HepG2 (cell line): ENCODE measurements around the gene PLPPR3. TPM values are rescaled to one million over a fixed set of nuclear protein-coding genes. Genes with fewer than 3 reads are reported as not detected.

Experiments
- ASH2L ChIP-seq: fragments of 300-600, 200-600 bp; sonication (generic); IDR thresholded peaks from 2 replicates; pipeline ENCODE4 v1.7.0; 2017; ENCODE audit warnings: low read depth, mild to moderate bottlenecking, moderate library complexity, mixed read lengths, low read length; ENCODE audit not compliant: insufficient read length
- CREBL2 ChIP-seq: sonication (generic); formaldehyde crosslinking; IDR thresholded peaks from 2 replicates; pipeline ENCODE4 v1.8.1; 2023; ENCODE audit warnings: missing genetic modification reagents, mild to moderate bottlenecking, borderline replicate concordance
- E2F1 ChIP-seq: sonication (generic); formaldehyde crosslinking; IDR thresholded peaks from 2 replicates; pipeline ENCODE4 v1.5.0; 2020; ENCODE audit warnings: missing genetic modification reagents
- ESRRA ChIP-seq: sonication (generic); formaldehyde crosslinking; IDR thresholded peaks from 2 replicates; pipeline ENCODE4 v1.5.1; 2020; ENCODE audit warnings: mild to moderate bottlenecking, low read depth, missing genetic modification reagents
- HDAC2 ChIP-seq: sonication (generic); formaldehyde crosslinking; IDR thresholded peaks from 2 replicates; pipeline ENCODE4 v1.4.0; 2020; ENCODE audit warnings: missing genetic modification reagents
- IRF2 ChIP-seq: IDR thresholded peaks from 2 replicates; pipeline ENCODE4 v1.6.1; 2018; ENCODE audit warnings: missing genetic modification reagents, missing compliant biosample characterization
- ISL2 ChIP-seq: sonication (generic); formaldehyde crosslinking; IDR thresholded peaks from 2 replicates; pipeline ENCODE4 v1.5.0; 2020; ENCODE audit warnings: missing genetic modification reagents
- MAX ChIP-seq: IDR thresholded peaks from 2 replicates; pipeline ENCODE4 v1.6.1; 2012; ENCODE audit warnings: inconsistent platforms
- PBX2 ChIP-seq: IDR thresholded peaks from 2 replicates; pipeline ENCODE4 v1.6.1; 2016; ENCODE audit warnings: control low read depth
- PHF21A ChIP-seq: sonication (generic); formaldehyde crosslinking; IDR thresholded peaks from 2 replicates; pipeline ENCODE4 v1.5.0; 2020; ENCODE audit warnings: mild to moderate bottlenecking, missing genetic modification reagents
- SMAD3 ChIP-seq: sonication (generic); formaldehyde crosslinking; IDR thresholded peaks from 2 replicates; pipeline ENCODE4 v1.4.0; 2020; ENCODE audit warnings: missing genetic modification reagents
- SRSF1 ChIP-seq: fragments of 200-400 bp; formaldehyde crosslinking; optimal IDR thresholded peaks from 2 replicates; pipeline ENCODE3; 2017; ENCODE audit warnings: mild to moderate bottlenecking, low read depth, low read length, moderate library complexity
- ZNF121 ChIP-seq: sonication (generic); formaldehyde crosslinking; IDR thresholded peaks from 2 replicates; pipeline ENCODE4 v1.5.0; 2020; ENCODE audit warnings: mild to moderate bottlenecking, missing genetic modification reagents
- ZNF280B ChIP-seq: sonication (generic); formaldehyde crosslinking; IDR thresholded peaks from 2 replicates; pipeline ENCODE4 v1.5.0; 2020; ENCODE audit warnings: missing genetic modification reagents, mild to moderate bottlenecking, borderline replicate concordance
- ZNF614 ChIP-seq: IDR thresholded peaks from 2 replicates; pipeline ENCODE4 v1.6.1; 2018; ENCODE audit warnings: missing biosample characterization, missing genetic modification reagents, inconsistent platforms, borderline replicate concordance
- ZNF646 ChIP-seq: sonication (generic); formaldehyde crosslinking; IDR thresholded peaks from 2 replicates; pipeline ENCODE4 v1.9.0; 2021; ENCODE audit warnings: mild to moderate bottlenecking, missing genetic modification reagents
- ZNF878 ChIP-seq: sonication (generic); formaldehyde crosslinking; IDR thresholded peaks from 2 replicates; pipeline ENCODE4 v1.8.1; 2023; ENCODE audit warnings: mild to moderate bottlenecking, missing genetic modification reagents, moderate library complexity
- polyA plus RNA-seq, 8 experiments: library from polyadenylated mRNA; depleted of rRNA in 3 of 8; stranded (reverse) in 7 of 8; unstranded in 1 of 8; fragments of >200 nt; fragmentation: Illumina TruSeq in 4 of 8; extraction: Trizol in 4 of 8; gene quantifications; 2 replicates each; pipeline versions ENCODE4 v1.2.1 to v1.2.3, GENCODE V29; 2011 to 2016; ENCODE audit warnings: low read depth in 4 of 8, missing spikeins in 1 of 8, mixed read lengths in 1 of 8; ENCODE audit not compliant: insufficient read depth in 1 of 8
- total RNA-seq, 5 experiments: library from RNA; depleted of rRNA; stranded (reverse); fragments of >200 nt; fragmentation: Illumina TruSeq; extraction: Trizol; gene quantifications; 2 replicates each; pipeline ENCODE4 v1.2.3, GENCODE V29; 2016; ENCODE audit warnings: low read depth in 1 of 5

The PLPPR3 gene
- total and polyA plus RNA-seq, 2 of the 13 experiments (the other 11 are each of a cell fraction or from before 2014, with no cell fraction given) = 0.07 to 0.16 TPM

GRCh38 chr19:796692-797527 lies 24.8 kb downstream of the PLPPR3 start, which contains the start of gene PTBP1 (continued):
- TF ChIP-seq SRSF1 (peak; percentile 76), PBX2 (peak; percentile 44; the same call in 1 of the 2 replicates), ESRRA (CRISPR knock-in tag) (peak; percentile 68; the same call in 1 of the 2 replicates), MAX (peak; percentile 93), ZNF614 (peak; percentile 78; the same call in 1 of the 2 replicates), IRF2 (CRISPR knock-in tag) (peak; percentile 89), HDAC2 (CRISPR knock-in tag) (peak; percentile 51), E2F1 (CRISPR knock-in tag) (peak; percentile 96), PHF21A (CRISPR knock-in tag) (peak; percentile 75; the same call in 1 of the 2 replicates), ZNF878 (CRISPR knock-in tag) (peak; percentile 81), ZNF646 (CRISPR knock-in tag) (no peak), SMAD3 (CRISPR knock-in tag) (peak; percentile 83; the same call in 1 of the 2 replicates), ZNF121 (CRISPR knock-in tag) (no peak), CREBL2 (no peak), ASH2L (peak; percentile 25), ZNF280B (CRISPR knock-in tag) (peak; percentile 79; the same call in 1 of the 2 replicates), ISL2 (peak; percentile 61)
